Right lobe of liver (tissue), 6 donors: ENCODE results near the gene BORCS5. TPM values are rescaled to one million over a fixed set of nuclear protein-coding genes. Genes with fewer than 3 reads are reported as not detected.

Source experiments
- ATAC-seq, 4 donors: fragments of 200-7000 bp; cut with Tn5 transposase; one replicate each; pipeline ENCODE4 v1.9.1; 2020; ENCODE audit warnings: mild to moderate bottlenecking in 4 of 4, moderate library complexity in 4 of 4
- DNase-seq, 3 donors: peaks; one replicate each; pipeline ENCODE4 v3.0.0-alpha.2; 2020
- H3K27ac ChIP-seq, 3 donors: fragments of 200-600 bp; one replicate each; pipeline ENCODE4 v1.8.0; 2022
- H3K27me3 ChIP-seq, 2 donors: fragments of 200-600 bp; one replicate each; pipeline ENCODE4 v1.8.0; 2022
- H3K36me3 ChIP-seq, 4 donors: fragments of 200-600 bp; sonication (generic) in 1 of 4; one replicate each; pipeline versions ENCODE4 v1.5.1 to v1.8.0; 2017 to 2022; ENCODE audit warnings: control low read depth in 1 of 4
- H3K4me1 ChIP-seq, 4 donors: fragments of 200-600 bp; sonication (generic) in 1 of 4; one replicate each; pipeline versions ENCODE4 v1.5.1 to v1.8.0; 2017 to 2022; ENCODE audit warnings: control low read depth in 1 of 4
- H3K4me3 ChIP-seq, 3 donors: fragments of 200-600 bp; one replicate each; pipeline ENCODE4 v1.8.0; 2022
- H3K9me3 ChIP-seq, 4 donors: fragments of 200-600 bp; sonication (generic) in 1 of 4; one replicate each; pipeline versions ENCODE4 v1.5.1 to v1.8.0; 2017 to 2022; ENCODE audit warnings: control low read depth in 1 of 4
- POLR2A ChIP-seq: fragments of 450-650 bp; IDR thresholded peaks from one replicate; pipeline ENCODE4 v1.6.1; 2017; ENCODE audit warnings: antibody characterized with exemption, mild to moderate bottlenecking
- WGBS: methylation state at CpG from one replicate; pipeline ENCODE4 v1.1.6; 2018; ENCODE audit warnings: low coverage, low lambda C conversion rate; ENCODE audit not compliant: insufficient coverage; ENCODE audit errors: missing lambda C conversion rate; 5-methylcytosine and 5-hydroxymethylcytosine counted together
- intact Hi-C, 2 donors: fragments of 100-400 bp; cut with DNase I; formaldehyde crosslinking; loops; one replicate each; pipeline versions ENCODE4 v1.11.2 to v1.14.1; 2022
- total RNA-seq, 6 experiments: library from RNA; depleted of rRNA in 2 of 6; stranded (reverse); fragments of >200 nt in 2 of 6; fragmentation: NEBNext Ultra II Directional in 3 of 6; extraction: Animal tissue kit (Norgen Biotek cat#: 25700) in 3 of 6; gene quantifications; one replicate each; pipeline versions ENCODE4 v1.1.0 to v1.2.4, GENCODE V29; 2016 to 2023
- TF ChIP-seq, protein P1 (sequence below), 4 donors: fragments of 200-600 bp in 3 of 4; fragments of 450-650 bp in 1 of 4; IDR thresholded peaks; one replicate each; pipeline versions ENCODE4 v1.5.1 to v1.8.0; 2016 to 2022; ENCODE audit warnings: antibody characterized with exemption in 4 of 4, mild to moderate bottlenecking in 2 of 4
- donor health status: DM: no; HTN: yes; CAD: no.
- donor health status: DM: no; HTN: no; CAD: no.
- donor health status: DM: no; HTN: no; CAD: no.
- donor health status: DM: no; HTN: yes; CAD: no.
- donor health status: DM: no; HTN: yes; CAD: no.

BORCS5 gene
- total RNA-seq, 6 experiments from 2014 or later: 6.0 to 11.1 (median 8.0) TPM

DNA sequence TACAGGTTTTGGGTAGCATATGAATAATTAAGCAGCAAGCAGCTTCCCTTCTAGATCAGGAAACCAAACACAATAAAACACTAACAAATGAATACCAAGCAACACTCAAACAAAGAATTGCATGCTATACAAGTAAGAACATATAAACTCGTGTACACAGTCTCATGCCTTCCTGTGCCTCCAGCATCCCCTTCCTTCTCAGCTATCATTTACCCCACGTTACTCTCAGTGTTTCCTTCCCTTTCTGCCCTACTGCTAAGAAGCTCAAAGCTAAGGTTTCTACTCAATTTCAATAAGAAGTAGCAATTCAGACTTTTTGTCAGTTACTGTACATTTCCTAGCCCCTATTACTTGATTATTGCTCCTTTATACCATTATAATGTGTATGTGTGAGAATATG, 124.8 kb downstream of the BORCS5 start:
- TF ChIP-seq POLR2A: no peak
- TF ChIP-seq, protein P1, sequence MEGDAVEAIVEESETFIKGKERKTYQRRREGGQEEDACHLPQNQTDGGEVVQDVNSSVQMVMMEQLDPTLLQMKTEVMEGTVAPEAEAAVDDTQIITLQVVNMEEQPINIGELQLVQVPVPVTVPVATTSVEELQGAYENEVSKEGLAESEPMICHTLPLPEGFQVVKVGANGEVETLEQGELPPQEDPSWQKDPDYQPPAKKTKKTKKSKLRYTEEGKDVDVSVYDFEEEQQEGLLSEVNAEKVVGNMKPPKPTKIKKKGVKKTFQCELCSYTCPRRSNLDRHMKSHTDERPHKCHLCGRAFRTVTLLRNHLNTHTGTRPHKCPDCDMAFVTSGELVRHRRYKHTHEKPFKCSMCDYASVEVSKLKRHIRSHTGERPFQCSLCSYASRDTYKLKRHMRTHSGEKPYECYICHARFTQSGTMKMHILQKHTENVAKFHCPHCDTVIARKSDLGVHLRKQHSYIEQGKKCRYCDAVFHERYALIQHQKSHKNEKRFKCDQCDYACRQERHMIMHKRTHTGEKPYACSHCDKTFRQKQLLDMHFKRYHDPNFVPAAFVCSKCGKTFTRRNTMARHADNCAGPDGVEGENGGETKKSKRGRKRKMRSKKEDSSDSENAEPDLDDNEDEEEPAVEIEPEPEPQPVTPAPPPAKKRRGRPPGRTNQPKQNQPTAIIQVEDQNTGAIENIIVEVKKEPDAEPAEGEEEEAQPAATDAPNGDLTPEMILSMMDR (IDR thresholded peaks at IDR 0.05): no peak
- ATAC-seq: no peak
- WGBS: 65% methylated on average over 2 of the region's 2 CpGs

DNA sequence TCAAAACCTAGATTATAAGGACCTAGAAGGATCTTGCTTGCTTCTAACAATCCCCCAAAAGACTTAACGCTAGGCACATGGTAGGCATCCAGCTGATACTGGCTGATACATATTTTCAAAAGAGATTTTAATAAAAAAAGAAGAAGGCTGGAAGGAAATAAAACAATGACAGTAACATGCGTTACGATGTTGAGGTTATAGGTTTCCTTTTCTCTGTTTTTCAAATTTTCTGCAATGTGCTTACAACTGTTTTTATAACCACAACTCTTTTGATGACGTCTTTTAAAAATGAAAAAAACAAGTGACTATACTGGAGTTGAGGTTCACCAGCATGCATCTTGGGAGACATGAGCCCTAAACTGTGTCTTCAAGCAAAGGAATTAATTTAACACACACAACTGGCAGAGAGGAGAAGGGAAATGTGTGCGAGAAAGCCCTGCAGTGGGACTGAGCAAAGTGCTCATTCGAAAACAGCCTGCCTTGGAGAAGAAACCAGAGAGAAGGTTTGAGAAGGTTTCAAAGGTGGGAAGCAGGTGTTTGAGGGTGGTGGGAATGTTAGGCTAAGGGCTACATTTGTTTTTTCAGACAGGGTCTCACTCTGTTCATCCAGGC, 125.4 kb downstream of the BORCS5 start:
- no peaks in the 10 kb centered on the region for H3K9me3 ChIP-seq
- DNase-seq (no peak), ATAC-seq (no peak)
- peaks cover 0 to 51% (median 10%) of the 10 kb centered on the region in 4 donors for H3K36me3 ChIP-seq
- TF ChIP-seq, protein P1 (IDR thresholded peaks at IDR 0.05): no peak
- TF ChIP-seq POLR2A: peak; percentile 28
- WGBS: 71% methylated on average over 6 of the region's 6 CpGs
- H3K4me3 ChIP-seq: no peak overlapping the region
- H3K27me3 ChIP-seq: no peaks in the 10 kb centered on the region
- H3K27ac ChIP-seq: peak overlapping the region in 1 of 3 donors; percentile 14
- intact Hi-C loops: no loop called here
- H3K4me1 ChIP-seq: peaks cover 0 to 9% (median 4%) of the 10 kb centered on the region in 4 donors

More for the DNA sequence above, 124.8 kb downstream of the BORCS5 start:
- intact Hi-C loops: no loop called here
- H3K36me3 ChIP-seq: peaks cover 0 to 57% (median 13%) of the 10 kb centered on the region in 4 donors
- peaks cover 0 to 4% (median under 1%) of the 10 kb centered on the region in 4 donors for H3K4me1 ChIP-seq
- no peak overlapping the region for H3K27ac ChIP-seq
- no peaks in the 10 kb centered on the region for H3K27me3 ChIP-seq
- H3K9me3 ChIP-seq: no peaks in the 10 kb centered on the region
- no peak overlapping the region for H3K4me3 ChIP-seq
- DNase-seq: no peak

DNA sequence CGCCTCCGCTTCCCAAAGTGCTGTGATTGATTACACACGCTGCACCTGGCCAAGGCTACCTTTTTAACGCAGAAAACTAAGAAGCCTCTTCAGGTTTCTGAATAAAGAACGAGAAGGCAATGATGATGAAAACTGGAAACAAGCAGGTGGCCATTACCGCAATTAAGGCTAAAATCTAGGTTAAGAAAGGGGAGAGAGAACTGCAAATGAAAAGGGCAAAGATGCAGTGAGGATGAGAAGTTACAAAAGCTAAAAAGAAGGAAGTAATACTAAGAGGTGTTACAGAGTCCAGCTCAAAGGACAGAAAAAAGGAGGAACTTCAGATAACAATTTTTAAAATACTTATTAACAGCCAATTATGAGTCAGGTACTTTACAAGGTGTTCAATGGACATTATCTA, 126.1 kb downstream of the BORCS5 start:
- Histone ChIP-seq H3K36me3 (peaks cover 0 to 44% (median 6%) of the 10 kb centered on the region in 4 donors), H3K27ac (peak overlapping the region in 2 of 3 donors; percentile 2 to 14), H3K27me3 (no peaks in the 10 kb centered on the region), H3K9me3 (no peaks in the 10 kb centered on the region), H3K4me1 (peaks cover 0 to 16% (median 4%) of the 10 kb centered on the region in 4 donors), H3K4me3 (no peak overlapping the region)
- DNase-seq: no peak
- TF ChIP-seq, protein P1 (IDR thresholded peaks at IDR 0.05): no peak
- no peak for TF ChIP-seq POLR2A
- WGBS: 92% methylated on average over 6 of the region's 6 CpGs
- no peak for ATAC-seq
- intact Hi-C loops: no loop called here

DNA sequence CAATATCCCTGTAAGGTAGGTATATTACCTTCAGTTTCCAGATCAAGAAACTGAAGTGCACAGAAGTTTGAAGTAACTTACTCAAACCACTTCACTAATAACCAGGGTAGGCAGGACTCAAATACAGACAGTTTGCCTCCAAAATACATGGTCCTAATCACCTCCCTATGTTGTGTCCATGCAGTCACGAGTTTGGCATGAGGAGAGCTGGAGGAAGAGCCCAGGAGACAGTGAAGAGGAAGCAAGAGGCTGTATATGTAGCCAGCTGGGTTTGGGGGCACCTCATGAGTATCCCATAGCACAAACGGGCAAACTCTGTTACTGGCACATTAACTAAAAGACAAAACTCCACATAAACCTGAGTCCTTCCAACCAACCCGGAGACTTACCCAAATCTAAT, 126.6 kb downstream of the BORCS5 start:
- WGBS: 80% methylated on average over 3 of the region's 3 CpGs

More for the DNA sequence above, 126.6 kb downstream of the BORCS5 start:
- intact Hi-C loops: no loop called here
- Histone ChIP-seq H3K9me3 (no peaks in the 10 kb centered on the region), H3K4me1 (peaks cover 0 to 21% (median 5%) of the 10 kb centered on the region in 4 donors), H3K27ac (peak overlapping the region in 2 of 3 donors; percentile 2 to 39), H3K27me3 (no peaks in the 10 kb centered on the region), H3K36me3 (peaks cover 0 to 39% (median 6%) of the 10 kb centered on the region in 4 donors), H3K4me3 (no peak overlapping the region)
- TF ChIP-seq, protein P1 (IDR thresholded peaks at IDR 0.05): no peak
- TF ChIP-seq POLR2A: no peak
- ATAC-seq (no peak), DNase-seq (no peak)
